ES-I3 (cell line): ENCODE measurements around the gene GNAT2.

Experiments
- H3K36me3 ChIP-seq: 2 replicates; pipeline ENCODE4 v1.6.1; 2013; ENCODE audit warnings: mild to moderate bottlenecking, low read length, control low read depth, moderate library complexity; ENCODE audit not compliant: insufficient read depth
- H3K4me1 ChIP-seq: 2 replicates; pipeline ENCODE4 v1.6.1; 2013; ENCODE audit warnings: mild to moderate bottlenecking, control low read depth, low read length; ENCODE audit not compliant: insufficient read depth
- H3K9ac ChIP-seq: 2 replicates; pipeline ENCODE4 v1.6.1; 2013; ENCODE audit warnings: low read depth, mild to moderate bottlenecking, low read length, moderate library complexity
- H3K9me3 ChIP-seq: 2 replicates; pipeline ENCODE4 v1.6.1; 2013; ENCODE audit warnings: mild to moderate bottlenecking, low read length, moderate library complexity; ENCODE audit not compliant: control insufficient read depth, insufficient read depth

The GNAT2 gene

GRCh38 chr1:109616391-109616790 is 3.0 kb downstream of the GNAT2 start:
- no peaks in the 10 kb centered on the region for H3K9me3 ChIP-seq

GRCh38 chr1:109615879-109616278 is 3.5 kb downstream of the GNAT2 start:
- H3K36me3 ChIP-seq, result no peaks in the 10 kb centered on the region
- no peaks in the 10 kb centered on the region for H3K9me3 ChIP-seq
- H3K4me1 ChIP-seq, result peaks cover 21% of the 10 kb centered on the region
- no peak overlapping the region for H3K9ac ChIP-seq

More at GRCh38 chr1:109616391-109616790, 3.0 kb downstream of the GNAT2 start:
- H3K4me1 ChIP-seq, result peaks cover 21% of the 10 kb centered on the region
- H3K9ac ChIP-seq, result no peak overlapping the region
- no peaks in the 10 kb centered on the region for H3K36me3 ChIP-seq

- no peaks in the 10 kb centered on the region for H3K36me3 ChIP-seq
- no peaks in the 10 kb centered on the region for H3K9me3 ChIP-seq
- peaks cover 25% of the 10 kb centered on the region for H3K4me1 ChIP-seq
- H3K9ac ChIP-seq, result no peak overlapping the region
Measured at GRCh38 chr1:109613361-109614147, 5.9 kb downstream of the GNAT2 start.

- Histone ChIP-seq H3K36me3 (no peaks in the 10 kb centered on the region), H3K9me3 (no peaks in the 10 kb centered on the region), H3K4me1 (peaks cover 17% of the 10 kb centered on the region), H3K9ac (no peak overlapping the region)
Measured at GRCh38 chr1:109611308-109611990, 8.0 kb downstream of the GNAT2 start.

DNA sequence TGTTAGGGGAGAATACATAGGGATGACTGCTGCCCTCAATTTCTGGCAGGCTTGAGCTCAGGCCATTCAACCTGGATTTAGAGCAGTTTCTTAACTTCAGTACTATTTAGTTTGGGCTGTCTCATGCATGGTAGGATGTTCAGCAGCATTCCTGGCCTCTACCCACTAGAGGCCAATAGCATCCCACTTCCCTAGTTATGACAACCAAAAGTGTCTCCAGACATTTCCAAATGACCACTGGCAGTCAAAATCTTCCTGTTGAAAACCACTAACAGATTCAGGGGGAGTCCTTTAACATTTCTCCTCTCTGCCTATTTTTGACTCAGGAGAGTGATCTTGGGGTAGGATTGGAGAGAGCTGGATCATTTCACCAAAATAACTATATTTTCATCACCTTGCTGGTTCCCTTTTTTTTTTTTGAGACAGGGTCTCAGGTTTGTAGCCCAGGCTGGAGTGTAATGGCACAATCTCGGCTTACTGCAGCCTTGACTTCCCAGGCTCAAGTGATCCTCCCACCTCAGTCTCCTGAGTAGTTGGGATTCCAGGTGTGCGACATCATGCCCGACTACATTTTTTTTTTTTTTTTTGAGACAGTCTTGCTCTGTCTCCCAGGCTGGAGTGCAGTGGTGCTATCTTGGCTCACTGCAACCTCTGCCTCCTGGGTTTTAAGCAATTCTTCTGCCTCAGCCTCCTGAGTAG is 8.7 kb downstream of the GNAT2 start:
- H3K4me1 ChIP-seq, result peaks cover 16% of the 10 kb centered on the region
- H3K9me3 ChIP-seq, result no peaks in the 10 kb centered on the region
- no peaks in the 10 kb centered on the region for H3K36me3 ChIP-seq
- no peak overlapping the region for H3K9ac ChIP-seq

DNA sequence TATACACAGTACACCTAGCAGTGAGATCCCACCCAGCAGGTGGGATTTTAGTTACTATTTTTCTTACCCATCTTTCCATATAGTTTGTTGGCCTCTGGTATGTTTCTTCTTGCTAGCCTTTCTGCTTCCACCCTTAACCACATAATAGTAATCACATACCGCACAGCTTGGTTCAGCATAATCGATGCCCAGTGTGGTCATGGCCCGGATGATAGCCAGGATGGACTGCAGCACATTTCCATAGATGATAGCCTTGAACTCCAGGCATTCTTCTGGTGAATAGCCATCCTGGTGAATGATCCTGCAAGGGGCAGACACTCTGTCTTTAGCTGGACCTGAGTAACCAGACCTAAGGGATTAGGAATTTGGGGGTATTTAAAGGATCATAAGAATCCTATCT is 9.5 kb downstream of the GNAT2 start:
- no peak overlapping the region for H3K9ac ChIP-seq

DNA sequence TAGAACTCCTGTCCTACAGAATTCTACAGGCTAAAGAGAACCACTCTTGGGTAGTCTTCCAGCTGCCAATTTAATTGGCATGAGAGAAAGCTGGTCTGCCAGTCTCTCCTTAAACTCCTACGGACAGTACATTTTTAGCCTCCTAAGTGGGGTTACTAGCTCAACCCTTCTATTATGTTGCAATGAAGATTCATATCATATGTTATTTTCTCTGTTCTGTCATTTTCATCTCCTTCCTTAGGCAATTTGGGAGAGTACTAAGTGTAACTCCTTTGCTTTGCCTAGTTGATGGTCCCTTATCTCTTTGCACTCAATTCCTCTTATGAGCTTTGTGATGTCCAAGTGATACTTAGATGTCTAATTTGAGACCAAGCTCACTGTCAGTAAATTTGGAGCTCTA is 14.0 kb downstream of the GNAT2 start:
- peaks cover 10% of the 10 kb centered on the region for H3K4me1 ChIP-seq
- H3K9me3 ChIP-seq, result no peaks in the 10 kb centered on the region
- H3K9ac ChIP-seq, result no peak overlapping the region
- H3K36me3 ChIP-seq, result 0 out of 2 replicates have a peak, but pooled peaks cover 3% of the 10 kb centered on the region

More for the DNA sequence above, 9.5 kb downstream of the GNAT2 start:
- Histone ChIP-seq H3K36me3 (no peaks in the 10 kb centered on the region), H3K9me3 (no peaks in the 10 kb centered on the region), H3K4me1 (peaks cover 16% of the 10 kb centered on the region)

DNA sequence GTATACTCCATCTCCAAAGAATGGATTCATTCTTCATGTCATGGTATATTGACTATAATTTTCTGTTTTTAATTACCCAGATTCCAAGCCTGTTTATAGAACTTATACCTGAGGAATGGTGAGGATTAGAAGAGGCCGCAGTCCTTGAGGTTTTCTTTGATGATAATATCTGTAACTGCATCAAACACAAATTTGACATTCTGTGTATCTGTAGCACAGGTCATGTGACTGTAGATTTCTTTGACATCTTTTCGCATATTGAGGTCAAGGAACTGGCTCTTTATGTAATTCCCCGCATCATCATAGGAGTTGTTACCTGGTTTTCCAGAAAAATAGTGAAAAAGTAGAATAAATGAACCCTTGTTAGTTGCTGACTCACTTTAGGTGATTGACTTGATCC is 16.2 kb downstream of the GNAT2 start:
- no peaks in the 10 kb centered on the region for H3K9me3 ChIP-seq
- 0 out of 2 replicates have a peak, but pooled peaks cover 5% of the 10 kb centered on the region for H3K36me3 ChIP-seq
- H3K9ac ChIP-seq, result no peak overlapping the region
- H3K4me1 ChIP-seq, result no peaks in the 10 kb centered on the region; the same call in 1 of the 2 replicates

DNA sequence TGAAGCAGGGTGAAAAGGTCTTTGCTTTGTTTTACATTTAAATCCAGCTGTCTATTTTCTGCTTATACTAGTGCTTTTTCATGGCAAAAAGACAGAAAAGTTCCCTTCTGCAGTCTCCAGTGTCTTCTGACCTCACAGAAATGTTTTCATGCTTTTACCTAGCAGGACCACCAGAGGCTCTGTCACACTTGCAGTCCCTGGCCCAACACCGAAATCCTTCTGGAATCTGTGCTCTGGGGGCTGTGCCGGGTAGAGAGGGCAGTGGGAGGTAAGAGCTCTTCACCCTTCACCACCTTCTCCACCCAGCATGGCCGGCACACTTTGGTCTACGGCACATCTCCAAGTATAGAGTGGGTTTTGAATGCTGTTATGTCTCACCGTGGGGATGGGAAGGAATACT is 20.8 kb downstream of the GNAT2 start:
- Histone ChIP-seq H3K9ac (no peak overlapping the region), H3K36me3 (peaks cover 5% of the 10 kb centered on the region; the same call in 1 of the 2 replicates), H3K9me3 (no peaks in the 10 kb centered on the region), H3K4me1 (no peaks in the 10 kb centered on the region; the same call in 1 of the 2 replicates)

- no peak overlapping the region for H3K9ac ChIP-seq
- peaks cover 7% of the 10 kb centered on the region; the same call in 1 of the 2 replicates for H3K36me3 ChIP-seq
Measured at GRCh38 chr1:109598156-109598555, 21.3 kb downstream of the GNAT2 start.

GRCh38 chr1:109595531-109595930 is 23.9 kb downstream of the GNAT2 start:
- H3K9ac ChIP-seq, result no peak overlapping the region
- peaks cover 12% of the 10 kb centered on the region for H3K36me3 ChIP-seq
- H3K9me3 ChIP-seq, result no peaks in the 10 kb centered on the region
- H3K4me1 ChIP-seq, result no peaks in the 10 kb centered on the region; the same call in 1 of the 2 replicates

More at GRCh38 chr1:109598156-109598555, 21.3 kb downstream of the GNAT2 start:
- Histone ChIP-seq H3K9me3 (no peaks in the 10 kb centered on the region), H3K4me1 (no peaks in the 10 kb centered on the region; the same call in 1 of the 2 replicates)

DNA sequence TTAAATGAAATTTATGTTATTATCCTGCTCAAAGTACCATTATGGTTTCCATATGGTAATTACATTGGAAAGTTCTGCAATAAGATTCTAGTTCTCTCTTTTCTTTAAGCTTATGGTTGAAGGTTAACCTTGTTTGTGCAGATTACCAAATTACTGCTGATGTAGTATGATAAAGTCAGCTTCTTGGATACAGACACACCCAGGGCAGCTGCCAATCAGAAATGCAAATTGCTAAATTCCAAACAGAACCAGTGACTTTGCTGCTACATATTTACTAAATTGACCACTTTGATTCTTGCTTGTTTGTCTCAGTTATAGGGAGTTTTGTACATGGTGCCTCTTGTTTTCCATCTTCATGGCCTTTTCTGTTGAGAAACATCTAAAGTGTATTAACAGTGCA is 26.5 kb downstream of the GNAT2 start:
- Histone ChIP-seq H3K36me3 (peaks cover 8% of the 10 kb centered on the region), H3K9me3 (no peaks in the 10 kb centered on the region), H3K4me1 (no peaks in the 10 kb centered on the region), H3K9ac (no peak overlapping the region)

DNA sequence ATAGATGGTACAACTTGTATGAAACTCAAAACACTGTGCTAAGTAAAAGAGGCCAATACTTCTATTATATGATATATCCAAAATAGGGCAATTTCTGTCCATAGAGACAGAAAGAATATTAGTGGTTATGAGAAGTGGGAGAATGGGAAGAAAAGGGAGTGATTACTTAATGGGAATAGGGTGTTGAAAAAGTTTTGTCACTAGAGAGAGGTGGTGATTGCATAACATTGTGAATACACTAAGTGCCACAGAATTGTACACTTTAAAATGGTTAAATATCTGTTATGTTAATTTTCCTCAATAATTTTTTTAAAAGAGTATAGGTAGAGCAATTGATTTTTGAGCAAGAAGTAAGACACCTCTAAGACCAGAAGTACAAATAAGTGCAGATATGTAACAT is 29.7 kb downstream of the GNAT2 start:
- H3K4me1 ChIP-seq, result no peaks in the 10 kb centered on the region
- no peak overlapping the region for H3K9ac ChIP-seq
- H3K36me3 ChIP-seq, result peaks cover 20% of the 10 kb centered on the region
- no peaks in the 10 kb centered on the region for H3K9me3 ChIP-seq

DNA sequence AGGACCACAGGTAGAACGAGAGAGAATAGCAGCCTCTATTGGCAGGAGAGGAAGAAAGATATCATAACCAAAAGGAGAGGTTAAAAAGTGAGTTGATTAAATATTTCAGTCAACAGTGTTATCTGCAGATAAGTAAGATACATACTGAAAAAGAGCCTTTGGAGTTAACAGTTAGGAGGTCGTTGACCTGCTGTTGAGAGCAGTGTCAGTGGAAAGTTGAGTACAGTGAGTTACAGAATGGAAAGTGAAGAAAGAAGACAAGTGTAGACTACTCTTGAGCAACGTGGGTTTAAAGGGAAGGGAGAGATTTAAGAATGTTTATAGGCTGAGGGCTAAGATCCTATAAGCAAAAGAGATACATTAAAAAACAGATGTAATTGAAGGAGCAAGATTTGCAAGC is 30.2 kb downstream of the GNAT2 start:
- Histone ChIP-seq H3K9me3 (no peaks in the 10 kb centered on the region), H3K4me1 (no peaks in the 10 kb centered on the region), H3K9ac (no peak overlapping the region), H3K36me3 (peaks cover 20% of the 10 kb centered on the region)
